IMR-90 (cell line): Measurements from ENCODE around the gene CYP46A1. TPM values are rescaled to one million over a fixed set of nuclear protein-coding genes. Genes with fewer than 3 reads are reported as not detected.

Experiments used
- ATAC-seq: fragments of 200-7000 bp; cut with Tn5 transposase; 2 replicates; pipeline ENCODE4 v1.9.1; 2020; ENCODE audit warnings: low read depth, mild to moderate bottlenecking, moderate library complexity
- BruUV-seq: library from RNA; stranded (reverse); fragments of 400-500 nt; replicated peaks from 2 replicates; lab custom pipeline; 2021; lab: Mats Ljungman, UMichigan
- CTCF ChIA-PET: fragments of 300-600 bp; formaldehyde crosslinking; extraction: SDS; loops from one replicate; lab custom pipeline; 2021; ENCODE audit warnings: antibody characterized with exemption; lab: Yijun Ruan, JAX
- POLR2A ChIA-PET: fragments of 300-600 bp; sonication (Branson Sonifier 250); formaldehyde crosslinking; loops from one replicate; lab custom pipeline; 2022; ENCODE audit warnings: antibody characterized with exemption; ENCODE audit not compliant: unreplicated experiment; lab: Charles Lee
- DNase-seq: peaks from one replicate; pipeline ENCODE4 v3.0.0; 2013
- H2AFZ ChIP-seq: replicated peaks from 2 replicates; pipeline ENCODE3; 2013; ENCODE audit warnings: low read length, mild to moderate bottlenecking; ENCODE audit not compliant: poor library complexity
- H2AK5ac ChIP-seq: 2 replicates; pipeline ENCODE4 v1.6.1; 2013; ENCODE audit warnings: low read depth, low read length, inconsistent platforms
- H2AK9ac ChIP-seq: replicated peaks from 2 replicates; pipeline ENCODE3; 2013; ENCODE audit warnings: mild to moderate bottlenecking, low read depth, low read length, moderate library complexity; ENCODE audit not compliant: poor library complexity
- H2BK120ac ChIP-seq: 2 replicates; pipeline ENCODE4 v1.6.1; 2013; ENCODE audit warnings: low read depth, low read length, inconsistent platforms
- H2BK15ac ChIP-seq: 3 replicates; pipeline ENCODE4 v1.6.1; 2013; ENCODE audit warnings: low read depth, low read length, inconsistent platforms
- H2BK20ac ChIP-seq: 2 replicates; pipeline ENCODE4 v1.6.1; 2013; ENCODE audit warnings: low read depth, mild to moderate bottlenecking, inconsistent platforms, low read length, moderate library complexity
- H2BK5ac ChIP-seq: 2 replicates; pipeline ENCODE4 v1.6.1; 2013; ENCODE audit warnings: mild to moderate bottlenecking, low read depth, low read length, inconsistent platforms; ENCODE audit not compliant: poor library complexity, severe bottlenecking
- H3K14ac ChIP-seq: replicated peaks from 2 replicates; pipeline ENCODE4 v1.6.1; 2013; ENCODE audit warnings: low read depth, low read length, inconsistent platforms
- H3K18ac ChIP-seq: 2 replicates; pipeline ENCODE4 v1.6.1; 2013; ENCODE audit warnings: low read depth, low read length, control low read depth
- H3K23ac ChIP-seq: 2 replicates; pipeline ENCODE4 v1.6.1; 2013; ENCODE audit warnings: low read depth, low read length, inconsistent platforms
- H3K27ac ChIP-seq: 2 replicates; pipeline ENCODE4 v1.5.1; 2013; ENCODE audit warnings: mild to moderate bottlenecking, control low read depth, low read length; ENCODE audit not compliant: insufficient read depth
- H3K27me3 ChIP-seq: 2 replicates; pipeline ENCODE4 v1.6.1; 2013; ENCODE audit warnings: low read length; ENCODE audit not compliant: control insufficient read depth, insufficient read depth
- H3K36me3 ChIP-seq: 2 replicates; pipeline ENCODE4 v1.6.1; 2013; ENCODE audit warnings: low read length, mixed read lengths; ENCODE audit not compliant: control insufficient read depth, insufficient read depth
- H3K4ac ChIP-seq: 2 replicates; pipeline ENCODE4 v1.6.1; 2013; ENCODE audit warnings: low read depth, low read length, inconsistent platforms
- H3K4me1 ChIP-seq: 2 replicates; pipeline ENCODE4 v1.6.1; 2013; ENCODE audit warnings: low read length, mixed read lengths; ENCODE audit not compliant: control insufficient read depth, insufficient read depth
- H3K4me2 ChIP-seq: 2 replicates; pipeline ENCODE4 v1.6.1; 2013; ENCODE audit warnings: low read depth, mild to moderate bottlenecking, control low read depth, low read length, moderate library complexity
- H3K4me3 ChIP-seq: 2 replicates; pipeline ENCODE4 v1.5.1; 2013; ENCODE audit warnings: low read depth, mild to moderate bottlenecking, control low read depth, low read length, moderate library complexity; ENCODE audit not compliant: insufficient read depth
- H3K56ac ChIP-seq: 2 replicates; pipeline ENCODE4 v1.6.1; 2013; ENCODE audit warnings: low read length, inconsistent platforms; ENCODE audit not compliant: insufficient read depth; ENCODE audit errors: extremely low read depth
- H3K79me1 ChIP-seq, 2 experiments: 2 replicates each; pipeline ENCODE4 v1.6.1; 2013; ENCODE audit warnings: low read length in 2 of 2, inconsistent platforms in 1 of 2, low read depth in 1 of 2
- H3K9ac ChIP-seq: 2 replicates; pipeline ENCODE4 v1.6.1; 2013; ENCODE audit warnings: low read depth, low read length, control low read depth
- H3K9me1 ChIP-seq: 2 replicates; pipeline ENCODE4 v1.6.1; 2013; ENCODE audit warnings: low read length, inconsistent platforms; ENCODE audit not compliant: insufficient read depth
- H3K9me3 ChIP-seq: 2 replicates; pipeline ENCODE4 v1.6.1; 2013; ENCODE audit warnings: low read length; ENCODE audit not compliant: control insufficient read depth, insufficient read depth
- H4K20me1 ChIP-seq: 2 replicates; pipeline ENCODE4 v1.6.1; 2013; ENCODE audit warnings: low read length, inconsistent platforms; ENCODE audit not compliant: insufficient read depth
- H4K5ac ChIP-seq: 2 replicates; pipeline ENCODE4 v1.6.1; 2013; ENCODE audit warnings: mild to moderate bottlenecking, low read depth, low read length, control low read depth
- H4K8ac ChIP-seq, 2 experiments: 2 replicates each; pipeline ENCODE4 v1.6.1; 2013; ENCODE audit warnings: low read depth in 2 of 2, low read length in 2 of 2, control low read depth in 1 of 2, inconsistent platforms in 1 of 2
- H4K91ac ChIP-seq: 2 replicates; pipeline ENCODE4 v1.6.1; 2013; ENCODE audit warnings: low read depth, low read length, inconsistent platforms; ENCODE audit not compliant: insufficient read depth
- CEBPB ChIP-seq: IDR thresholded peaks from 2 replicates; pipeline ENCODE4 v1.6.1; 2012; ENCODE audit warnings: low read depth, low read length, improper control_type of control experiment
- CHD1 ChIP-seq: IDR thresholded peaks from 2 replicates; pipeline ENCODE4 v1.6.1; 2012; ENCODE audit warnings: low read depth, low read length, improper control_type of control experiment
- FOS ChIP-seq: fragments of 150-350 bp; IDR thresholded peaks from 2 replicates; pipeline ENCODE4 v1.6.1; 2016; ENCODE audit warnings: low read depth, low read length
- MAFK ChIP-seq: IDR thresholded peaks from 2 replicates; pipeline ENCODE4 v1.6.1; 2012; ENCODE audit warnings: low read depth, low read length, improper control_type of control experiment
- MXI1 ChIP-seq: IDR thresholded peaks from 2 replicates; pipeline ENCODE4 v1.6.1; 2012; ENCODE audit warnings: low read depth, mild to moderate bottlenecking, low read length, moderate library complexity, borderline replicate concordance
- NFE2L2 ChIP-seq: fragments of 150-350 bp; IDR thresholded peaks from 2 replicates; pipeline ENCODE4 v1.6.1; 2016; ENCODE audit warnings: low read depth, mild to moderate bottlenecking, low read length
- POLR2A ChIP-seq: IDR thresholded peaks from 2 replicates; pipeline ENCODE4 v1.6.1; 2012; ENCODE audit warnings: mild to moderate bottlenecking, low read depth, low read length
- RAD21 ChIP-seq: IDR thresholded peaks from 2 replicates; pipeline ENCODE4 v1.6.1; 2012; ENCODE audit warnings: low read length, improper control_type of control experiment
- SMC3 ChIP-seq: fragments of 150-350 bp; IDR thresholded peaks from 2 replicates; pipeline ENCODE4 v1.6.1; 2016; ENCODE audit warnings: low read depth, mild to moderate bottlenecking, antibody characterized with exemption, low read length, moderate library complexity
- WGBS, 2 experiments: methylation state at CpG; one replicate each; pipeline versions ENCODE4 v1.1.5 to v1.1.7; 2013; ENCODE audit warnings: missing lambda C conversion rate in 2 of 2; ENCODE audit not compliant: insufficient read length in 1 of 2; ENCODE audit errors: extremely low coverage in 2 of 2; 5-methylcytosine and 5-hydroxymethylcytosine counted together
- dilution Hi-C: fragments of 300-500 bp; cut with HindIII; formaldehyde crosslinking; loops from one replicate; pipeline ENCODE4 v1.14.3; 2018; ENCODE audit warnings: low sequenced_read_pairs; ENCODE audit not compliant: unreplicated experiment
- in situ Hi-C: fragments of 300-500 bp; cut with MboI; formaldehyde crosslinking; loops from 3 replicates; pipeline ENCODE4 v1.14.3; 2019; ENCODE audit warnings: low sequenced_read_pairs, inconsistent platforms, mixed read lengths
- intact Hi-C: fragments of 100-400 bp; cut with micrococcal nuclease; formaldehyde crosslinking; loops from 2 replicates; pipeline ENCODE4 v1.10.0; 2022
- polyA plus RNA-seq, 3 experiments: library from polyadenylated mRNA; depleted of rRNA; stranded (reverse); fragments of >200 nt; gene quantifications; 2 replicates each; pipeline ENCODE4 v1.2.3, GENCODE V29; 2012; ENCODE audit warnings: low replicate concordance in 1 of 3
- total RNA-seq: library from RNA; depleted of rRNA; stranded (reverse); fragments of >200 nt; gene quantifications from 2 replicates; pipeline ENCODE4 v1.2.3, GENCODE V29; 2012
- TF ChIP-seq, protein P1 (sequence below): fragments of 150-350 bp; IDR thresholded peaks from 2 replicates; pipeline ENCODE4 v1.6.1; 2017; ENCODE audit warnings: mild to moderate bottlenecking, antibody characterized with exemption, low read length, low read depth
- TF ChIP-seq, protein P2 (sequence below): conservative IDR thresholded peaks from 2 replicates; pipeline ENCODE4 v1.5.1; 2012; ENCODE audit warnings: mild to moderate bottlenecking, low read depth, low read length, improper control_type of control experiment

Gene CYP46A1
- total and polyA plus RNA-seq, 2 of the 4 experiments (the other 2 are of a cell fraction), result 0.18 to 0.31 TPM

DNA sequence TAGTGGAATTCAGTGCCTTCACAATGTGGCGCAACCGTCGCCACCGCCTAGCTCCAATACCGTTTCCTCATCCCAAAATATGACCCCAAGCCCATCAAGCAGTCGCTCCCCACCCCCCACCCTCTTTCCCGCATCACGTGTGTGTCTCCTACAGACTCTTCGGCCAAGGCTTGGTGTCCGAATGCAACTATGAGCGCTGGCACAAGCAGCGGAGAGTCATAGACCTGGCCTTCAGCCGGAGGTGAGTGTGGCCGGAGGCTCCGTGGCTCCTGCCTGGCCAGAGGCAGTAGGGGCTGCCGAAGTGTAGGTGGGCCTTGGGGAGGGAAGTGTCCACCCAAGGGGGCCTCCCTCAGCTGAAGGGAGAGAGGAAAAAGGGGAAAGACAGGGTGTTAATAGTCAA, 15.8 kb downstream of the CYP46A1 start:
- dilution Hi-C loops, result no loop called here
- peaks cover 10% of the 10 kb centered on the region for H3K9me3 ChIP-seq
- no peak overlapping the region for H4K5ac ChIP-seq
- peaks cover 17% of the 10 kb centered on the region for H3K27me3 ChIP-seq
- H2AFZ ChIP-seq, result no peak overlapping the region
- BruUV-seq, result no TSS peak
- H3K27ac ChIP-seq, result no peak overlapping the region
- no peak overlapping the region for H2AK9ac ChIP-seq
- ChIA-PET POLR2A (no interaction called here), CTCF (no interaction called here)
- DNase-seq (no peak), ATAC-seq (no peak)
- H3K4me2 ChIP-seq, result no peak overlapping the region
- H3K4me3 ChIP-seq, result no peak overlapping the region
- H3K14ac ChIP-seq, result no peak overlapping the region
- no peak overlapping the region for H2BK20ac ChIP-seq
- H3K36me3 ChIP-seq, result no peaks in the 10 kb centered on the region
- no peak overlapping the region for H2BK120ac ChIP-seq
- H2BK15ac ChIP-seq, result no peak overlapping the region
- H3K79me1 ChIP-seq, result no peaks in the 10 kb centered on the region
- no peak overlapping the region for H3K18ac ChIP-seq
- no peak overlapping the region for H4K8ac ChIP-seq
- in situ Hi-C loops, result no loop called here
- H3K4ac ChIP-seq, result no peak overlapping the region
- no peaks in the 10 kb centered on the region for H3K9me1 ChIP-seq
- no peaks in the 10 kb centered on the region for H4K20me1 ChIP-seq
- no peak overlapping the region for H3K23ac ChIP-seq
- H3K9ac ChIP-seq, result no peak overlapping the region
- 92% methylated on average over 6 of the region's 16 CpGs; no CpG with 5 or more reads in 1 of the 2 experiments for WGBS, 2 experiments
- no peak overlapping the region for H3K56ac ChIP-seq
- H3K4me1 ChIP-seq, result no peaks in the 10 kb centered on the region
- no peak overlapping the region for H4K91ac ChIP-seq
- H2AK5ac ChIP-seq, result no peak overlapping the region
- intact Hi-C loops, result no loop called here
- TF ChIP-seq FOS (no peak), CEBPB (no peak), MAFK (no peak), NFE2L2 (no peak), RAD21 (no peak), MXI1 (no peak), SMC3 (no peak), CHD1 (no peak), POLR2A (no peak)
- TF ChIP-seq, protein P1, sequence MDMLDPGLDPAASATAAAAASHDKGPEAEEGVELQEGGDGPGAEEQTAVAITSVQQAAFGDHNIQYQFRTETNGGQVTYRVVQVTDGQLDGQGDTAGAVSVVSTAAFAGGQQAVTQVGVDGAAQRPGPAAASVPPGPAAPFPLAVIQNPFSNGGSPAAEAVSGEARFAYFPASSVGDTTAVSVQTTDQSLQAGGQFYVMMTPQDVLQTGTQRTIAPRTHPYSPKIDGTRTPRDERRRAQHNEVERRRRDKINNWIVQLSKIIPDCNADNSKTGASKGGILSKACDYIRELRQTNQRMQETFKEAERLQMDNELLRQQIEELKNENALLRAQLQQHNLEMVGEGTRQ, result no peak
- TF ChIP-seq, protein P2, sequence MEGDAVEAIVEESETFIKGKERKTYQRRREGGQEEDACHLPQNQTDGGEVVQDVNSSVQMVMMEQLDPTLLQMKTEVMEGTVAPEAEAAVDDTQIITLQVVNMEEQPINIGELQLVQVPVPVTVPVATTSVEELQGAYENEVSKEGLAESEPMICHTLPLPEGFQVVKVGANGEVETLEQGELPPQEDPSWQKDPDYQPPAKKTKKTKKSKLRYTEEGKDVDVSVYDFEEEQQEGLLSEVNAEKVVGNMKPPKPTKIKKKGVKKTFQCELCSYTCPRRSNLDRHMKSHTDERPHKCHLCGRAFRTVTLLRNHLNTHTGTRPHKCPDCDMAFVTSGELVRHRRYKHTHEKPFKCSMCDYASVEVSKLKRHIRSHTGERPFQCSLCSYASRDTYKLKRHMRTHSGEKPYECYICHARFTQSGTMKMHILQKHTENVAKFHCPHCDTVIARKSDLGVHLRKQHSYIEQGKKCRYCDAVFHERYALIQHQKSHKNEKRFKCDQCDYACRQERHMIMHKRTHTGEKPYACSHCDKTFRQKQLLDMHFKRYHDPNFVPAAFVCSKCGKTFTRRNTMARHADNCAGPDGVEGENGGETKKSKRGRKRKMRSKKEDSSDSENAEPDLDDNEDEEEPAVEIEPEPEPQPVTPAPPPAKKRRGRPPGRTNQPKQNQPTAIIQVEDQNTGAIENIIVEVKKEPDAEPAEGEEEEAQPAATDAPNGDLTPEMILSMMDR, result no peak
- H2BK5ac ChIP-seq, result no peak overlapping the region
